GM12878 (cell line): ENCODE measurements around the gene RPL38. TPM values are rescaled to one million over a fixed set of nuclear protein-coding genes. Genes with fewer than 3 reads are reported as not detected.
A peak's percentile ranks its signal among the peaks of the same experiment; 100 is the strongest.

ENCODE experiments used
- ATAC-seq: fragments of 200-7000 bp; cut with Tn5 transposase; 3 replicates; pipeline ENCODE4 v1.9.1; 2020; ENCODE audit warnings: mild to moderate bottlenecking, moderate library complexity
- Bru-seq: library from RNA; stranded (reverse); fragments of 400-500 nt; gene quantifications from one replicate; lab custom pipeline; 2021; lab: Mats Ljungman, UMichigan
- BruChase-seq, 2 experiments: library from RNA; stranded (reverse); fragments of 400-500 nt; gene quantifications; one replicate each; lab custom pipeline; 2021; lab: Mats Ljungman, UMichigan
- BruUV-seq: library from RNA; stranded (reverse); fragments of 400-500 nt; replicated peaks from 2 replicates; lab custom pipeline; 2021; lab: Mats Ljungman, UMichigan
- CTCF ChIA-PET: fragments of 300-600 bp; sonication (Branson Sonifier 250); formaldehyde crosslinking; extraction: SDS; loops from one replicate; lab custom pipeline; 2021; ENCODE audit warnings: inconsistent platforms; lab: Yijun Ruan, JAX
- POLR2A ChIA-PET: fragments of 350-600 bp; formaldehyde crosslinking; extraction: SDS; loops from one replicate; lab custom pipeline; 2021; ENCODE audit warnings: inconsistent platforms; lab: Charles Lee
- RAD21 ChIA-PET: fragments of 300-600 bp; sonication (Branson Sonifier 250); formaldehyde crosslinking; loops from one replicate; lab custom pipeline; 2023; ENCODE audit warnings: antibody characterized with exemption; ENCODE audit not compliant: unreplicated experiment; lab: Charles Lee
- SMC1A ChIA-PET: fragments of 300-600 bp; sonication (Branson Sonifier 250); formaldehyde crosslinking; loops from one replicate; lab custom pipeline; 2023; ENCODE audit not compliant: unreplicated experiment, uncharacterized antibody; lab: Charles Lee
- DNase-seq: peaks from one replicate; pipeline ENCODE4 v3.0.0-alpha.2; 2011; ENCODE audit warnings: low read depth, low spot score
- FAIRE-seq: peaks from 3 replicates; lab custom pipeline; 2011; peaks lifted over from hg19 to GRCh38; lab: Jason Lieb, UNC
- H2AFZ ChIP-seq: 2 replicates; pipeline ENCODE4 v1.6.0; 2011; ENCODE audit warnings: low read depth, low read length, control low read depth; ENCODE audit not compliant: control insufficient read depth
- H3K27ac ChIP-seq: 2 replicates; pipeline ENCODE4 v1.5.1; 2011; ENCODE audit warnings: control low read depth; ENCODE audit not compliant: control insufficient read depth, insufficient read depth
- H3K27me3 ChIP-seq, 2 experiments: replicated peaks in 1 of 2; 2 replicates each; pipeline versions ENCODE4 v1.6.0 to v1.6.1; 2011; ENCODE audit warnings: low read length in 1 of 2; ENCODE audit not compliant: control insufficient read depth in 2 of 2, insufficient read depth in 2 of 2
- H3K36me3 ChIP-seq, 2 experiments: 2 replicates each; pipeline ENCODE4 v1.5.1; 2011; ENCODE audit warnings: low read length in 1 of 2; ENCODE audit not compliant: control insufficient read depth in 2 of 2, insufficient read depth in 2 of 2
- H3K4me1 ChIP-seq: 2 replicates; pipeline ENCODE4 v1.6.1; 2011; ENCODE audit warnings: mild to moderate bottlenecking, low read length, moderate library complexity, mixed read lengths; ENCODE audit not compliant: control insufficient read depth, insufficient read depth
- H3K4me2 ChIP-seq: 2 replicates; pipeline ENCODE4 v1.6.0; 2011; ENCODE audit warnings: control low read depth; ENCODE audit not compliant: control insufficient read depth, insufficient read depth
- H3K4me3 ChIP-seq: fragments of 200-600 bp; sonication (generic); 2 replicates; pipeline ENCODE4 v1.5.1; 2016
- H3K79me2 ChIP-seq: 2 replicates; pipeline ENCODE4 v1.6.0; 2011; ENCODE audit warnings: low read length; ENCODE audit not compliant: control insufficient read depth, insufficient read depth
- H3K9ac ChIP-seq: 2 replicates; pipeline ENCODE4 v1.8.0; 2011; ENCODE audit warnings: low read length, control low read depth, mixed read lengths; ENCODE audit not compliant: control insufficient read depth, insufficient read depth
- H3K9me3 ChIP-seq: replicated peaks from 3 replicates; pipeline ENCODE4 v1.5.1; 2011; ENCODE audit warnings: mild to moderate bottlenecking, low read length; ENCODE audit not compliant: control insufficient read depth, insufficient read depth
- H4K20me1 ChIP-seq: 2 replicates; pipeline ENCODE4 v1.6.0; 2011; ENCODE audit not compliant: control insufficient read depth, insufficient read depth
- BACH1 ChIP-seq: fragments of 450-650 bp; IDR thresholded peaks from 2 replicates; pipeline ENCODE4 v1.6.1; 2017; ENCODE audit warnings: mild to moderate bottlenecking, borderline replicate concordance
- BHLHE40 ChIP-seq, 2 experiments: fragments of 450-650 bp in 1 of 2; IDR thresholded peaks; 2 replicates each; pipeline ENCODE4 v1.6.1; 2011 to 2017; ENCODE audit warnings: low read depth in 2 of 2, borderline replicate concordance in 1 of 2, improper control_type of control experiment in 1 of 2, low read length in 1 of 2, mild to moderate bottlenecking in 1 of 2
- CREM ChIP-seq: IDR thresholded peaks from 2 replicates; pipeline ENCODE4 v1.6.1; 2014; ENCODE audit warnings: antibody characterized with exemption, low read depth
- ETV6 ChIP-seq, 2 experiments: fragments of 450-650 bp in 1 of 2; IDR thresholded peaks in 1 of 2; conservative IDR thresholded peaks in 1 of 2; 2 replicates each; pipeline ENCODE4 v1.6.1; 2014; ENCODE audit warnings: antibody characterized with exemption in 1 of 2, borderline replicate concordance in 1 of 2, low read depth in 1 of 2, mild to moderate bottlenecking in 1 of 2, moderate library complexity in 1 of 2
- FOXM1 ChIP-seq: IDR thresholded peaks from 2 replicates; pipeline ENCODE4 v1.6.1; 2012; ENCODE audit warnings: low read depth, mild to moderate bottlenecking, inconsistent platforms, low read length, moderate library complexity
- MYC ChIP-seq: IDR thresholded peaks from 2 replicates; pipeline ENCODE4 v1.6.1; 2011; ENCODE audit warnings: mild to moderate bottlenecking, low read length, moderate library complexity, inconsistent platforms; ENCODE audit not compliant: insufficient read depth, insufficient replicate concordance, insufficient read length, severe bottlenecking
- POLR2AphosphoS5 ChIP-seq: IDR thresholded peaks from 2 replicates; pipeline ENCODE4 v1.6.1; 2011; ENCODE audit warnings: mild to moderate bottlenecking, low read length, inconsistent platforms
- RAD21 ChIP-seq: IDR thresholded peaks from 2 replicates; pipeline ENCODE4 v1.6.1; 2011; ENCODE audit warnings: mild to moderate bottlenecking, low read depth, low read length, moderate library complexity; ENCODE audit not compliant: insufficient read depth
- RUNX3 ChIP-seq: IDR thresholded peaks from 2 replicates; pipeline ENCODE4 v1.6.1; 2012; ENCODE audit warnings: low read length, inconsistent platforms
- SP1 ChIP-seq: IDR thresholded peaks from one replicate; pipeline ENCODE4 v1.6.1; 2011; ENCODE audit warnings: low read depth, low read length
- TARDBP ChIP-seq: IDR thresholded peaks from 2 replicates; pipeline ENCODE4 v1.6.1; 2016; ENCODE audit warnings: borderline replicate concordance
- WGBS: methylation state at CpG from one replicate; pipeline ENCODE4 v1.1.6; 2016; ENCODE audit warnings: low lambda C conversion rate; ENCODE audit not compliant: insufficient replicate concordance, insufficient coverage; ENCODE audit errors: missing lambda C conversion rate; 5-methylcytosine and 5-hydroxymethylcytosine counted together
- in situ Hi-C: fragments of 300-500 bp; cut with MboI; formaldehyde crosslinking; loops from 9 replicates; pipeline ENCODE4 v1.14.3; 2018; ENCODE audit warnings: mixed read lengths
- intact Hi-C: fragments of 100-400 bp; cut with micrococcal nuclease; formaldehyde crosslinking; loops from one replicate; pipeline ENCODE4 v1.14.2; 2022; ENCODE audit not compliant: unreplicated experiment
- long read RNA-seq, 2 experiments: library from polyadenylated mRNA; unstranded; transcript quantifications; one replicate each; pipeline ENCODE4 v2.0.0, GENCODE V29; 2019 to 2020
- polyA minus RNA-seq, 3 experiments: library from RNA; depleted of rRNA, polyadenylated mRNA; stranded (reverse); fragments of >200 nt; gene quantifications; 2 replicates each; pipeline ENCODE4 v1.2.3, GENCODE V29; 2011
- polyA plus RNA-seq, 11 experiments: library from polyadenylated mRNA; depleted of rRNA in 4 of 11; unstranded in 6 of 11; stranded (reverse) in 5 of 11; fragments of >200 nt; fragmentation: Nextera tagmentation in 4 of 11; fragmentation: Illumina TruSeq in 1 of 11; extraction: Ambion mirVana in 4 of 11; extraction: Trizol in 1 of 11; gene quantifications; 1 replicate in 1 of 11; 2 replicates in 10 of 11; pipeline versions ENCODE4 v1.2.1 to v1.2.3, GENCODE V29; 2011 to 2016; ENCODE audit warnings: inconsistent platforms in 2 of 11, missing spikeins in 2 of 11, low read depth in 1 of 11
- total RNA-seq, 4 experiments: library from RNA; depleted of rRNA in 3 of 4; stranded (reverse); fragments of >200 nt in 3 of 4; fragmentation: Illumina TruSeq in 1 of 4; extraction: Trizol in 1 of 4; gene quantifications; 2 replicates each; pipeline versions ENCODE4 v1.2.1 to v1.2.3, GENCODE V29; 2013 to 2021
- TF ChIP-seq, protein P1 (sequence below): IDR thresholded peaks from 2 replicates; pipeline ENCODE4 v1.6.1; 2011; ENCODE audit warnings: low read depth, low read length, improper control_type of control experiment, borderline replicate concordance
- TF ChIP-seq, protein P2 (sequence below): fragments of 450-650 bp; IDR thresholded peaks from 2 replicates; pipeline ENCODE4 v1.6.1; 2016; ENCODE audit warnings: mild to moderate bottlenecking

RPL38 gene
- 157 and 160 TPM in 2 replicates for total RNA-seq (2013; cell fraction: nucleolus; rRNA removed)
- total RNA-seq (2014; rRNA removed) (3,474 and 3,658 TPM in 2 replicates), total RNA-seq (2014; rRNA removed; fragmentation: Illumina TruSeq; extraction: Trizol) (2,756 and 2,777 TPM in 2 replicates), total RNA-seq (2021) (1,318 and 1,414 TPM in 2 replicates), polyA plus RNA-seq (2011; rRNA removed) (1,375 and 1,634 TPM in 2 replicates), polyA plus RNA-seq (2014; fragmentation: Illumina TruSeq; extraction: Trizol) (1,052 and 1,828 TPM in 2 replicates), polyA plus RNA-seq (2014; fragmentation: Nextera tagmentation; extraction: Ambion mirVana) (1,000 to 10,000 TPM; 2,918 to 3,855 TPM), polyA plus RNA-seq (2014; rRNA removed) (4,938 and 5,822 TPM in 2 replicates), polyA plus RNA-seq (2016; fragmentation: Nextera tagmentation; extraction: Ambion mirVana) (1,000 to 10,000 TPM; 2,421 to 2,570 TPM), polyA minus RNA-seq (2011; rRNA and poly(A)+ RNA removed) (1,625 and 2,002 TPM in 2 replicates), Bru-seq, nascent RNA (percentile 97 among the genes with signal in this experiment), BruChase-seq, experiment 1, labeled RNA remaining after a 6-hour chase (percentile 91 among the genes with signal in this experiment), BruChase-seq, experiment 2, labeled RNA remaining after a 2-hour chase (percentile 88 among the genes with signal in this experiment)
- 1,426 TPM for polyA plus RNA-seq (2011; ENCODE audit: low read depth)
- polyA plus RNA-seq (2011; cell fraction: cytosol; rRNA removed): 350 and 2,010 TPM in 2 replicates
- polyA plus RNA-seq (2011; cell fraction: nucleus; rRNA removed): 901 and 1,479 TPM in 2 replicates
- 5,418 and 5,579 TPM in 2 replicates for polyA plus RNA-seq (2012)
- polyA minus RNA-seq (2011; cell fraction: cytosol; rRNA and poly(A)+ RNA removed): 442 and 456 TPM in 2 replicates
- 137 and 144 TPM in 2 replicates for polyA minus RNA-seq (2011; cell fraction: nucleus; rRNA and poly(A)+ RNA removed)
- long read RNA-seq, experiment 1, transcript RPL38-206 (4 exons, 532 nt): minor isoform, 26 of 509 reads
- long read RNA-seq, experiment 1, transcript RPL38-201 (5 exons, 1,170 nt): major isoform, 418 of 509 reads
- long read RNA-seq, experiment 1, transcript RPL38-202 (5 exons, 431 nt): minor isoform, 55 of 509 reads
- long read RNA-seq, experiment 1, partial matches to known transcripts: 0 of 509 reads
- long read RNA-seq, experiment 1, other reads (novel, unspliced or antisense): 10 of 509 reads
- long read RNA-seq, experiment 2, transcript RPL38-201 (5 exons, 1,170 nt): major isoform, 526 of 650 reads
- long read RNA-seq, experiment 2, transcript RPL38-206 (4 exons, 532 nt): minor isoform, 6 of 650 reads
- long read RNA-seq, experiment 2, transcript RPL38-204 (3 exons, 576 nt): minor isoform, 8 of 650 reads
- long read RNA-seq, experiment 2, transcript RPL38-202 (5 exons, 431 nt): minor isoform, 84 of 650 reads
- long read RNA-seq, experiment 2, partial matches to known transcripts: 3 of 650 reads
- long read RNA-seq, experiment 2, other reads (novel, unspliced or antisense): 23 of 650 reads

DNA sequence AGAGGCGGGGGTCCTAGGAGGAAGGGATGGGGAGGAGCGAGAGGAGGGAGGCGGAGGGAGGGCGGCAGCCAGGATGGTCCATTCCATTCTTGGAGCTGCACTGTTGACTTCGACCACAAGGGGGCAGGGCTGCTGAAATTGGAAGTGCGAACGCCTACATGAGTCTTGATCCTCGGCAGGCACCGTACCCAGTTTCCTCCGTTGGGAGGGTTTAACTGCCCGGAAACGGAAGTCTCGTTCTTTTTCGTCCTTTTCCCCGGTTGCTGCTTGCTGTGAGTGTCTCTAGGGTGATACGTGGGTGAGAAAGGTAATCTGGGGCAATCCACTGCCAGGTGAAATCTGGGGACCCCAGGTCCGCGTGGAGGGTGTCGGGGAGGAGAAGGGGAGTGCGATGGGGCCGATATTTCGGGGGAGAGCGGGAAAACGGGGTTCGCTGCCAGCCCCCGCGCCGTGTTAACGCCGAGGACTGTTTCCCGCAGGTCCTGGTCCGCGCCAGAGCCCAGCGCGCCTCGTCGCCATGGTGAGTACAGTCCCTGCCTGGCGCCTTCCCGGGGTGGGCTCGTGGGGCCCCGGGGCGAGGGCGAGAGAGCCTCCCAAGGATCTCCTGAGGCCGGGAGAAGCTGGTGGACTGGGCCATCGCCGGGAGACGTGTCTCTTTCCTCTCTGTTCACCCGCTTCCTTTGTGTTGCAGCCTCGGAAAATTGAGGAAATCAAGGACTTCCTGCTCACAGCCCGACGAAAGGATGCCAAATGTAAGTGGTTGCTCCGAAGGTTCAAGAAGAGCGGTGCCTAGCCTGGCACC, at the start of gene RPL38:
Gene RPL38, plus strand, starts transcription at position 240 of the 802 bp plus-strand sequence. Its CDS starts 278 bp downstream, at position 518.
- Histone ChIP-seq H3K9ac (peak within 1 kb of the TSS; percentile 99), H3K79me2 (peaks cover 45% of the 10 kb centered on the region), H3K4me1 (peaks cover 10% of the 10 kb centered on the region), H4K20me1 (no peaks in the 10 kb centered on the region; the same call in 1 of the 2 replicates), H3K27ac (peak within 1 kb of the TSS; percentile 90), H3K4me2 (peak within 1 kb of the TSS; percentile 57), H3K27me3 (peaks cover 0 to 7% of the 10 kb centered on the region in 2 experiments; a peak in 3 of 4 replicates), H3K36me3 (peaks cover 6 to 21% of the 10 kb centered on the region in 2 experiments), H3K9me3 (no peaks in the 10 kb centered on the region), H3K4me3 (peak within 1 kb of the TSS; percentile 99), H2AFZ (peak within 1 kb of the TSS; percentile 71)
- intact Hi-C loops (no loop called here), in situ Hi-C loops (no loop called here)
- SMC1A ChIA-PET: interaction anchor here (0.9 kb wide), 1 partner anchor 117 kb away, joined by 3 read pairs; no protein-coding TSS in a partner anchor
- TSS peak; percentile 81 for BruUV-seq
- DNase-seq (peak; percentile 91), ATAC-seq (peak; percentile 80), FAIRE-seq (peak; percentile 100)
- POLR2A ChIA-PET: interaction anchor here (0.6 to 1.4 kb wide), 3 partner anchors 9 to 93 kb away, joined by 3 read pairs; no protein-coding TSS in a partner anchor
- CTCF ChIA-PET: interaction anchor here (0.6 to 6.7 kb wide), 20 partner anchors 8 to 1222 kb away, joined by 3 to 68 read pairs (median 4); partner anchors contain the start of genes BTBD17, CD300LB, DNAI2 and TTYH2
- RAD21 ChIA-PET: interaction anchor here (0.6 to 1.3 kb wide), 5 partner anchors 10 to 281 kb away, joined by 3 to 6 read pairs (median 5); partner anchors contain the start of gene TTYH2
- 1% methylated on average over 50 of the region's 53 CpGs for WGBS
- TF ChIP-seq CREM (peak; percentile 74), ETV6 (conservative IDR thresholded peaks at IDR 0.05 in 1 of 2, IDR thresholded peaks at IDR 0.05 in 1 of 2; ENCODE audit: borderline replicate concordance in 1 of 2, low read depth in 1 of 2) (peak in 1 of 2 experiments; percentile 64; a peak in 2 of 4 replicates), FOXM1 (peak; percentile 57), BACH1 (no peak; the same call in none of the 2 replicates), MYC (peak; percentile 97), TARDBP (peak; percentile 41; the same call in 1 of the 2 replicates), RAD21 (peak; percentile 30; the same call in 1 of the 2 replicates), POLR2AphosphoS5 (peak; percentile 100), RUNX3 (peak; percentile 76), BHLHE40 (IDR thresholded peaks at IDR 0.05; ENCODE audit: borderline replicate concordance in 1 of 2, low read depth in 2 of 2, low read length in 1 of 2) (peak; percentile 66 to 68; a peak in 3 of 4 replicates), SP1 (peak; percentile 81)
- TF ChIP-seq, protein P1, sequence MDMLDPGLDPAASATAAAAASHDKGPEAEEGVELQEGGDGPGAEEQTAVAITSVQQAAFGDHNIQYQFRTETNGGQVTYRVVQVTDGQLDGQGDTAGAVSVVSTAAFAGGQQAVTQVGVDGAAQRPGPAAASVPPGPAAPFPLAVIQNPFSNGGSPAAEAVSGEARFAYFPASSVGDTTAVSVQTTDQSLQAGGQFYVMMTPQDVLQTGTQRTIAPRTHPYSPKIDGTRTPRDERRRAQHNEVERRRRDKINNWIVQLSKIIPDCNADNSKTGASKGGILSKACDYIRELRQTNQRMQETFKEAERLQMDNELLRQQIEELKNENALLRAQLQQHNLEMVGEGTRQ: no peak
- TF ChIP-seq, protein P2, sequence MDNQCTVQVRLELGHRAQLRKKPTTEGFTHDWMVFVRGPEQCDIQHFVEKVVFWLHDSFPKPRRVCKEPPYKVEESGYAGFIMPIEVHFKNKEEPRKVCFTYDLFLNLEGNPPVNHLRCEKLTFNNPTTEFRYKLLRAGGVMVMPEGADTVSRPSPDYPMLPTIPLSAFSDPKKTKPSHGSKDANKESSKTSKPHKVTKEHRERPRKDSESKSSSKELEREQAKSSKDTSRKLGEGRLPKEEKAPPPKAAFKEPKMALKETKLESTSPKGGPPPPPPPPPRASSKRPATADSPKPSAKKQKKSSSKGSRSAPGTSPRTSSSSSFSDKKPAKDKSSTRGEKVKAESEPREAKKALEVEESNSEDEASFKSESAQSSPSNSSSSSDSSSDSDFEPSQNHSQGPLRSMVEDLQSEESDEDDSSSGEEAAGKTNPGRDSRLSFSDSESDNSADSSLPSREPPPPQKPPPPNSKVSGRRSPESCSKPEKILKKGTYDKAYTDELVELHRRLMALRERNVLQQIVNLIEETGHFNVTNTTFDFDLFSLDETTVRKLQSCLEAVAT: peak; percentile 91
